Hepatic stellate cell (primary cell): ENCODE measurements around the gene NCAPD3.
"Not testable (repeated sequence)": the region's sequence is repeated elsewhere in the genome, so short reads cannot be mapped to it uniquely, and the experiment has no call there.

Experiments used
- DNase-seq: peaks from one replicate; pipeline ENCODE4 v3.0.0; 2011; ENCODE audit warnings: low spot score

Gene NCAPD3

GRCh38 chr11:134223836-134224709 lies at the start of gene NCAPD3, which contains the start of gene VPS26B:
NCAPD3 (minus strand) TSS chr11:134223967; CDS start chr11:134223926, 41 bp downstream.
VPS26B (plus strand) TSS chr11:134224671; CDS start chr11:134225123, 452 bp downstream.
- DNase-seq, result peak; percentile 98

GRCh38 chr11:134273317-134273712 lies 49.5 kb upstream of the NCAPD3 start:
- DNase-seq, result no peak

GRCh38 chr11:134272381-134273316 lies 48.9 kb upstream of the NCAPD3 start:
- DNase-seq, result peak; percentile 29

GRCh38 chr11:134271978-134272377 lies 48.2 kb upstream of the NCAPD3 start:
- DNase-seq, result no peak

- no peak for DNase-seq
Observed at GRCh38 chr11:134270250-134270714, 46.5 kb upstream of the NCAPD3 start.

GRCh38 chr11:134267966-134268365 lies 44.2 kb upstream of the NCAPD3 start:
- no peak for DNase-seq

- DNase-seq, result no peak
Observed at GRCh38 chr11:134267461-134267860, 43.7 kb upstream of the NCAPD3 start.

- peak; percentile 68 for DNase-seq
Observed at GRCh38 chr11:134266841-134267251, 43.1 kb upstream of the NCAPD3 start.

- DNase-seq, result no peak
Observed at GRCh38 chr11:134266440-134266839, 42.7 kb upstream of the NCAPD3 start.

GRCh38 chr11:134264966-134265764 lies 41.4 kb upstream of the NCAPD3 start:
- no peak for DNase-seq

GRCh38 chr11:134261626-134262488 lies 38.1 kb upstream of the NCAPD3 start:
- peak; percentile 46 for DNase-seq

- no peak for DNase-seq
Observed at GRCh38 chr11:134260983-134261382, 37.2 kb upstream of the NCAPD3 start.

- DNase-seq, result no peak
Observed at GRCh38 chr11:134260503-134260902, 36.7 kb upstream of the NCAPD3 start.

GRCh38 chr11:134258577-134258976 lies 34.8 kb upstream of the NCAPD3 start:
- DNase-seq, result no peak

- no peak for DNase-seq
Observed at GRCh38 chr11:134257101-134257500, 33.3 kb upstream of the NCAPD3 start.

- DNase-seq, result not testable (repeated sequence)
Observed at GRCh38 chr11:134255184-134255561, 31.4 kb upstream of the NCAPD3 start.

- no peak for DNase-seq
Observed at GRCh38 chr11:134254433-134255183, 30.8 kb upstream of the NCAPD3 start.

- peak; percentile 97 for DNase-seq
Observed at GRCh38 chr11:134253188-134253993, 29.6 kb upstream of the NCAPD3 start, which contains the start of the genes ACAD8 and THYN1. ACAD8 (plus strand) TSS chr11:134253568; CDS start chr11:134253601, 33 bp downstream. THYN1 (minus strand) TSS chr11:134253352; CDS start chr11:134252882, 470 bp downstream.
